Measurements from ENCODE around the gene CDKN2AIP. TPM values are rescaled to one million over a fixed set of nuclear protein-coding genes. Genes with fewer than 3 reads are reported as not detected.

Gene CDKN2AIP
- polyA plus RNA-seq, 2 of the 4 experiments (the other 2 are of a cell fraction), result 9.1 to 12.4 TPM

DNA sequence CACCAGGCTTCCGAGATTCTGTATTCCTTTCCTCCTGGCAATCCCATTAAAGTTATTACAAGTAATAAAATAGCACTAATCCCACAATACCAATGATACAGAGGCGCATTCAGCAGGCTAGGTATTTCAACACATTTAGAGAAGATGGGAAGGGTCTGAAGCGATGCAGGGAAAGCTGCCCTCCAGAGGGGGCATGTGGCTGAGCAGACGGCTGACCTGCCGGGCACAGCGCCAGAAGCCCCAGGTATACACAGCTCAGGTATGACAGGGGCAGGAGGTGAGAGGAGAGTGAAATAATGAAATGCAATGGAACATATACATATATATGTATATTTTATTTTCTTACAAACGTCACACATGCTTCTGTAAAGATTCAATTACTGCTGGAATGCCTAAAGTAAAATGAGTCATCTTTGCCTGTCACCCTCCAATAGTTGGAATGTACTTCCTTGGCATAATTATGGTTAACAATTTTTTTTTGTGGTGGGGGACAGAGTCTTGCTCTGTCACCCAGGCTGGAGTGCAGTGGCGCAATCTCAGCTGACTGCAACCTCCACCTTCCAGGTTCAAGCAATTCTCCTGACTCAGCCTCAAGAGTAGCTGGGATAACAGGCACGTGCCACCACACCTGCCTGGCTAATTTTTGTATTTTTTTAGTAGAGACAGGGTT lies 21.3 kb upstream of the CDKN2AIP start:
- ATAC-seq (no peak), DNase-seq (ENCODE audit: low read depth in 1 of 2, low spot score in 1 of 2) (no peak), FAIRE-seq (no peak)
- WGBS (ENCODE audit: missing lambda C conversion rate), result 75% methylated on average over 9 of the region's 9 CpGs
- no peaks in the 10 kb centered on the region for H3K9me3 ChIP-seq
- H3K4me2 ChIP-seq, result no peak overlapping the region
- H3K4me3 ChIP-seq, result no peak overlapping the region
- H3K4me1 ChIP-seq, result no peaks in the 10 kb centered on the region
- ChIA-PET CTCF (interaction anchor here (1.6 kb wide), 1 partner anchor 16 kb away, joined by 5 read pairs; no protein-coding TSS in a partner anchor), POLR2A (no interaction called here)
- TF ChIP-seq ESRRA (IDR thresholded peaks at IDR 0.05; ENCODE audit: borderline replicate concordance, low read length) (no peak), ZC3H11A (IDR thresholded peaks at IDR 0.05) (no peak), HOXB5 (CRISPR knock-in tag; IDR thresholded peaks at IDR 0.05) (no peak), NR3C1 (IDR thresholded peaks at IDR 0.05) (no peak), MYC (IDR thresholded peaks at IDR 0.05; ENCODE audit: borderline replicate concordance, low read length) (no peak), SMC3 (IDR thresholded peaks at IDR 0.05) (no peak), RNF2 (IDR thresholded peaks at IDR 0.05; ENCODE audit: borderline replicate concordance, low read depth) (no peak), TP53 (CRISPR knock-in tag; IDR thresholded peaks at IDR 0.05) (no peak), ZSCAN20 (CRISPR knock-in tag; IDR thresholded peaks at IDR 0.05) (no peak), HOXA7 (CRISPR knock-in tag; IDR thresholded peaks at IDR 0.05) (no peak), EHF (CRISPR knock-in tag; IDR thresholded peaks at IDR 0.05) (no peak), RCOR1 (IDR thresholded peaks at IDR 0.05; ENCODE audit: low read depth, low read length) (no peak), CHD2 (IDR thresholded peaks at IDR 0.05; ENCODE audit: low read length, partially characterized antibody) (no peak)
- TF ChIP-seq, protein P1, sequence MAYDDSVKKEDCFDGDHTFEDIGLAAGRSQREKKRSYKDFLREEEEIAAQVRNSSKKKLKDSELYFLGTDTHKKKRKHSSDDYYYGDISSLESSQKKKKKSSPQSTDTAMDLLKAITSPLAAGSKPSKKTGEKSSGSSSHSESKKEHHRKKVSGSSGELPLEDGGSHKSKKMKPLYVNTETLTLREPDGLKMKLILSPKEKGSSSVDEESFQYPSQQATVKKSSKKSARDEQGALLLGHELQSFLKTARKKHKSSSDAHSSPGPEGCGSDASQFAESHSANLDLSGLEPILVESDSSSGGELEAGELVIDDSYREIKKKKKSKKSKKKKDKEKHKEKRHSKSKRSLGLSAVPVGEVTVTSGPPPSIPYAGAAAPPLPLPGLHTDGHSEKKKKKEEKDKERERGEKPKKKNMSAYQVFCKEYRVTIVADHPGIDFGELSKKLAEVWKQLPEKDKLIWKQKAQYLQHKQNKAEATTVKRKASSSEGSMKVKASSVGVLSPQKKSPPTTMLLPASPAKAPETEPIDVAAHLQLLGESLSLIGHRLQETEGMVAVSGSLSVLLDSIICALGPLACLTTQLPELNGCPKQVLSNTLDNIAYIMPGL (CRISPR knock-in tag; IDR thresholded peaks at IDR 0.05; ENCODE audit: borderline replicate concordance), result no peak
- TF ChIP-seq, protein P2, sequence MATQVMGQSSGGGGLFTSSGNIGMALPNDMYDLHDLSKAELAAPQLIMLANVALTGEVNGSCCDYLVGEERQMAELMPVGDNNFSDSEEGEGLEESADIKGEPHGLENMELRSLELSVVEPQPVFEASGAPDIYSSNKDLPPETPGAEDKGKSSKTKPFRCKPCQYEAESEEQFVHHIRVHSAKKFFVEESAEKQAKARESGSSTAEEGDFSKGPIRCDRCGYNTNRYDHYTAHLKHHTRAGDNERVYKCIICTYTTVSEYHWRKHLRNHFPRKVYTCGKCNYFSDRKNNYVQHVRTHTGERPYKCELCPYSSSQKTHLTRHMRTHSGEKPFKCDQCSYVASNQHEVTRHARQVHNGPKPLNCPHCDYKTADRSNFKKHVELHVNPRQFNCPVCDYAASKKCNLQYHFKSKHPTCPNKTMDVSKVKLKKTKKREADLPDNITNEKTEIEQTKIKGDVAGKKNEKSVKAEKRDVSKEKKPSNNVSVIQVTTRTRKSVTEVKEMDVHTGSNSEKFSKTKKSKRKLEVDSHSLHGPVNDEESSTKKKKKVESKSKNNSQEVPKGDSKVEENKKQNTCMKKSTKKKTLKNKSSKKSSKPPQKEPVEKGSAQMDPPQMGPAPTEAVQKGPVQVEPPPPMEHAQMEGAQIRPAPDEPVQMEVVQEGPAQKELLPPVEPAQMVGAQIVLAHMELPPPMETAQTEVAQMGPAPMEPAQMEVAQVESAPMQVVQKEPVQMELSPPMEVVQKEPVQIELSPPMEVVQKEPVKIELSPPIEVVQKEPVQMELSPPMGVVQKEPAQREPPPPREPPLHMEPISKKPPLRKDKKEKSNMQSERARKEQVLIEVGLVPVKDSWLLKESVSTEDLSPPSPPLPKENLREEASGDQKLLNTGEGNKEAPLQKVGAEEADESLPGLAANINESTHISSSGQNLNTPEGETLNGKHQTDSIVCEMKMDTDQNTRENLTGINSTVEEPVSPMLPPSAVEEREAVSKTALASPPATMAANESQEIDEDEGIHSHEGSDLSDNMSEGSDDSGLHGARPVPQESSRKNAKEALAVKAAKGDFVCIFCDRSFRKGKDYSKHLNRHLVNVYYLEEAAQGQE (IDR thresholded peaks at IDR 0.05), result no peak
- TF ChIP-seq, protein P3, sequence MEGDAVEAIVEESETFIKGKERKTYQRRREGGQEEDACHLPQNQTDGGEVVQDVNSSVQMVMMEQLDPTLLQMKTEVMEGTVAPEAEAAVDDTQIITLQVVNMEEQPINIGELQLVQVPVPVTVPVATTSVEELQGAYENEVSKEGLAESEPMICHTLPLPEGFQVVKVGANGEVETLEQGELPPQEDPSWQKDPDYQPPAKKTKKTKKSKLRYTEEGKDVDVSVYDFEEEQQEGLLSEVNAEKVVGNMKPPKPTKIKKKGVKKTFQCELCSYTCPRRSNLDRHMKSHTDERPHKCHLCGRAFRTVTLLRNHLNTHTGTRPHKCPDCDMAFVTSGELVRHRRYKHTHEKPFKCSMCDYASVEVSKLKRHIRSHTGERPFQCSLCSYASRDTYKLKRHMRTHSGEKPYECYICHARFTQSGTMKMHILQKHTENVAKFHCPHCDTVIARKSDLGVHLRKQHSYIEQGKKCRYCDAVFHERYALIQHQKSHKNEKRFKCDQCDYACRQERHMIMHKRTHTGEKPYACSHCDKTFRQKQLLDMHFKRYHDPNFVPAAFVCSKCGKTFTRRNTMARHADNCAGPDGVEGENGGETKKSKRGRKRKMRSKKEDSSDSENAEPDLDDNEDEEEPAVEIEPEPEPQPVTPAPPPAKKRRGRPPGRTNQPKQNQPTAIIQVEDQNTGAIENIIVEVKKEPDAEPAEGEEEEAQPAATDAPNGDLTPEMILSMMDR (IDR thresholded peaks at IDR 0.05), result no peak
- no peak overlapping the region for H3K27ac ChIP-seq

DNA sequence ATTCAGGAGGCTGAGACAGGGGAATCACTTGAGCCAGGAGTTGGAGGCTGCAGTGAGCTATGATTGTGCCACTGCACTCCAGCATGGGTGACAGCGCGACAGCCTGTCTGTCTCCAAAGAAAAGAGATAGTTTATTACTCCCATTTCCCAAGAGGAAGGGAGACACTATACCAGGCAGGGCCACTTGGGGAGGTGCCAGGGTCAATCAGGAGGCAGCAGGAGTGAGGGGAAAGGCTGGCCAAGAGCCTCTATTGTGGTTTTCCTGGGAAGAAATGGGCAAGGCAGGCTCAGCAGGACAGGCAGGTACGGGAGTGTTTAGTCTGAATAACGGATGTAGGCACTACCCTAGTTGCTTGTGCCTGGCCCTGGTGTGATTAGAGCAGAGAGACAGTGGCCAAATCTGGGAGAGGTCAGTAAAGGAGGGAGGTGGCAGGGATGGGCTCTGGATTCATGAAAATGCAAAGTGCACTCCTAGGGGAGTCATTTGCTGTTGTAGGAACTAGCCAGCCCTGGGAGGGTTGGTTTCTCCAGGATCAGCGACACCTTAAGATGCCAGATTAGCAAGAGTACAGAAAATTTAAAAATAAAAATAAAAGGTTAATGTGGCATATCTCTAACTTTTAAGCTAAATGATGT lies 20.2 kb upstream of the CDKN2AIP start:
- H3K4me3 ChIP-seq, result no peak overlapping the region
- no peak for DNase-seq (ENCODE audit: low read depth in 1 of 2, low spot score in 1 of 2)
- H3K4me2 ChIP-seq, result no peak overlapping the region
- FAIRE-seq, result no peak
- no peak for ATAC-seq
- no peaks in the 10 kb centered on the region for H3K4me1 ChIP-seq
- no peaks in the 10 kb centered on the region for H3K9me3 ChIP-seq
- TF ChIP-seq FOSL2 (IDR thresholded peaks at IDR 0.05) (no peak), FOSL2 (CRISPR knock-in tag; IDR thresholded peaks at IDR 0.05) (no peak), TP53 (CRISPR knock-in tag; IDR thresholded peaks at IDR 0.05) (no peak), ZC3H11A (IDR thresholded peaks at IDR 0.05) (no peak), RFX5 (IDR thresholded peaks at IDR 0.05) (no peak), CHD2 (IDR thresholded peaks at IDR 0.05; ENCODE audit: low read length, partially characterized antibody) (no peak), KDM5A (IDR thresholded peaks at IDR 0.05) (no peak), CBX2 (IDR thresholded peaks at IDR 0.05; ENCODE audit: borderline replicate concordance, low read depth) (no peak), MYC (IDR thresholded peaks at IDR 0.05; ENCODE audit: borderline replicate concordance, low read length) (no peak), JUN (IDR thresholded peaks at IDR 0.05) (no peak), NR3C1 (IDR thresholded peaks at IDR 0.05) (no peak)
- TF ChIP-seq, protein P4, sequence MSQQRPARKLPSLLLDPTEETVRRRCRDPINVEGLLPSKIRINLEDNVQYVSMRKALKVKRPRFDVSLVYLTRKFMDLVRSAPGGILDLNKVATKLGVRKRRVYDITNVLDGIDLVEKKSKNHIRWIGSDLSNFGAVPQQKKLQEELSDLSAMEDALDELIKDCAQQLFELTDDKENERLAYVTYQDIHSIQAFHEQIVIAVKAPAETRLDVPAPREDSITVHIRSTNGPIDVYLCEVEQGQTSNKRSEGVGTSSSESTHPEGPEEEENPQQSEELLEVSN (IDR thresholded peaks at IDR 0.05; ENCODE audit: borderline replicate concordance, low read depth), result no peak
- TF ChIP-seq, protein P2 (IDR thresholded peaks at IDR 0.05), result no peak
- WGBS (ENCODE audit: missing lambda C conversion rate), result 73% methylated on average over 5 of the region's 5 CpGs
- no peak overlapping the region for H3K27ac ChIP-seq
- POLR2A ChIA-PET, result no interaction called here
- CTCF ChIA-PET, result interaction anchor here (1.3 kb wide), 1 partner anchor 17 kb away, joined by 5 read pairs; no protein-coding TSS in a partner anchor
